Activated naive CD4-positive, alpha-beta T cell treated with anti-CD3 and anti-CD28 coated beads for 36 hours (primary cell): ENCODE measurements around the gene FAM78A. TPM values are rescaled to one million over a fixed set of nuclear protein-coding genes. Genes with fewer than 3 reads are reported as not detected.

ENCODE experiments used
- total RNA-seq, 2 experiments: library from RNA; stranded (reverse); gene quantifications; one replicate each; pipeline ENCODE4 v1.2.3, GENCODE V29; 2021

Gene FAM78A
- total RNA-seq, 2 experiments from 2014 or later, result 24.1 to 24.7 TPM

Other genes with a start within 250 kb of the FAM78A start
- 1 to 10 TPM; 1.4 to 1.8 TPM for gene AIF1L, start 180.0 kb downstream of the FAM78A start, total RNA-seq
- 10 to 100 TPM; 40.2 to 41.1 TPM for gene NUP214, start 150.9 kb downstream of the FAM78A start, total RNA-seq
- gene PLPP7, start 13.2 kb upstream of the FAM78A start, total RNA-seq, result under 1 TPM; 0.25 to 0.26 TPM
- 100 to 1,000 TPM; 157 to 171 TPM for gene PRRC2B, start 117.6 kb upstream of the FAM78A start, total RNA-seq
- 10 to 100 TPM; 28.7 to 33.8 TPM for gene POMT1, start 226.4 kb upstream of the FAM78A start, total RNA-seq